ENCODE measurements around the gene IL17RE.

The IL17RE gene

DNA sequence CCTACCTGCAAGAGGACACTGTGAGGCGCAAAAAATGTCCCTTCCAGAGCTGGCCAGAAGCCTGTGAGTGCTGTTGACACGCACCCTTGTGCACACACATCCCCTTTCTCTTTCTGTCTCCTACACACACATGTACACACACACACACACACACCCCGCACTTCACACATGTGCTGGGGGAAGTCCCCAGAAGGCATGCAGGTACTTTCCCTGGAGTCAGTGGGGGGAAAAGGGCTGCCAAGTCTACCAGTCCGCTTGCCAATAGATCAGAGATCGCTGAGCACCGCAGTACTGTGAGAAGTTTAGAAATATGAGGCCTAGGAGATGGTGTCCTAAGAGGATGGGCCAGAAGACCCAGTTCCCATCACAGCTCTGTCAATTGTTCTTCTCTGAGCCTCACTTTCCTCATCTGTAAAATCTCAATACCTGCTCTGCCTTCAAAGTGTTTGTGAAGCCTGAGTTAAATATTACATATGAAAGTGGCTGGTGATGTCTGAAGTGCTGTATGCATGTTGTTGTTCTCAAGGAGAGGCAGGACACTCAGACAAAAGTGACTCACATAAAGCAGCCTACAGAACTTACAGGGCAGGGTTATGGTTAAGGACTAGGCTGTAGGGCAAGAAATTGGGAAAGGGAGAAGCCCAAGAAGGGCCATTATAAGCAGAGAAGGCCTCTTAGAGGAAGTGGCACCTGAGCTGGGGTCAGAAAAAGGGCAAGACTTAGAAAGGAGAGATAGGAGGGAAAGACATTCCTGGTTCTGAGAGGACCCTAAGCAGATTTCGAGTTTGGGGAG lies 6.8 kb downstream of the IL17RE start:
- DNase-seq: no peak

DNA sequence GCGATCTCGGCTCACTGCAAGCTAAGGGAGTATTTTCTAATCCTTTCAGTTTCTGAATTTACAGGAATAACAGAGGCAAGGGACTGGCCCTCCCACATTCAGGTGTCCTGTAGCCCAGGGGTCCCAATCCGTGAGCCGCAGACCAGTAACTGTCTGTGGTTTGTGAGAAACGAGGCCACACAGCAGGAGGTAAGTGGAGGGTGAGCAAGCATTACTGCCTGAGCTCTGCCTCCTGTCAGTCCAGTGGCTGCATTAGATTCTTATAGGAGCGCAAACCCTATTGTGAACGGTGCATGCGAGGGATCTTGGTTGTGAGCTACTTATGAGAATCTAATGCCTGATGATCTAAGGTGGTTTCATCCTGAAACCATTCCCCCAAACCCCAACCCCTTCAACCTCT lies 9.2 kb downstream of the IL17RE start:
- DNase-seq: no peak

DNA sequence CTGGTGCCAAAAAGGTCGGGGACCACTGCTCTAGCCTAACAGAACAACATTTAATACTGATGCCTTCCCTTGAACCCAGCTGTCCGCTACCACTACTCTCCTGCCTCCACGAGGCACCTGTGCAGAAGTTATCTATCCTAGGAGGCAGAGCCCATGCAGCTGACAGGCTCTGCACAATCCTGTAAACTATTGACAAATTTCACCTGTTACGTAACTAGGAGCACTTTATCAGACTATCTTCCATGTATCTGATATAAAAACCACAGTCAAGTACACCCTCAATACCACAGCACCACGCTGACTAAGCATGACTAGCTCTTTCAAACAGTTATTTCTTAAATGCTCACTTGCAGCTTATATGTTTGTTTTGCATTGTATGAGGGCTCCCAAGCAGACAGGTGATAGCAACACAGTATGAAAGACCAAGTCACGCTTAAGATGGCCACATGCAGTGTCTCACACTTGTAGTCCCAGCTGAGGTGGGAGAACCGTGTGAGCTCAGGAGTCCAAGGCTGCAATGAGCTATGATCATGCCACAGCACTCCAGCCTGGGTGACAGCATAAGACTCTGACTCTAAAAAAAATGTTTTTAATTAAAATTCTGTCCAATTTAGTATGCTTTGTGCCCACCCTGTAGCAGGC lies 9.8 kb downstream of the IL17RE start:
- no peak for DNase-seq

DNA sequence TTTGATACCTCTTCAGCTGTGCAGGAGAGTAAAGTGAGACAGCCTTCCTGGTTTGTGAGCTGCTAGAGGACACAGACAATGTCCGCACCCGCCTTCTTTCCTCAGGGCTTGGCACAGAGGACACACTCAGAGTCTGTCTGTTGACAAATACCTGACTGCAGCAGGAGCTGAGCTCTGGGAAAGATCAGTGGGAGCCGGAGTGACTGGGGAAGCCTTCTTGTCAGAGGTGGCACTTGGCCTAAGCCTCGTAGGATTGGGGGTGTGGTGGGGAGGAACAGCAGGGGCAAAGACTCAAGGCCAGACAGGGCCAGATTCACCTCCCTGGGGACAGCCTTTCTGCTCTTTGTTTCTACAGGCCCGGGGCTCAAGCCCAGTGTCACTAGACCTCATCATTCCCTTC lies 11.0 kb downstream of the IL17RE start:
- no peak for DNase-seq

DNA sequence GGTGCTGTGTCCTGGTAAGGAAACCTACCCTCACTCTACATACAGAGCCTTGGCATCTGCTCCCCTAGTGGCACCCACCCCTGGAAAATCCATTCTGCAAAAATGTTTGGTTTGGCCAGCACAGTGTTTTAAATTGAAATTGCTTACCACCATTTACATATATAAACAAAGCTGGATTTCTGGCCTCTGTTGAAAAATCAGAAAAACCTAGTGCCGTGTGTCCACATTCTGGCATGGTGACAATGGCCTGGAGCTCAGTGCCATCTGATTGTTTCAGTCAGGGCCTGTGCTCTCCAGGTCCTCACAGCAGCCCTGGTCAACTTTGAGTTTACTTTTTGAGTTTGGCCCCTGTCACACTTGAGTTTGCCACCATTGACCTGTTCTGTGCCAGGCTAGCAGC lies 11.4 kb downstream of the IL17RE start:
- no peak for DNase-seq

DNA sequence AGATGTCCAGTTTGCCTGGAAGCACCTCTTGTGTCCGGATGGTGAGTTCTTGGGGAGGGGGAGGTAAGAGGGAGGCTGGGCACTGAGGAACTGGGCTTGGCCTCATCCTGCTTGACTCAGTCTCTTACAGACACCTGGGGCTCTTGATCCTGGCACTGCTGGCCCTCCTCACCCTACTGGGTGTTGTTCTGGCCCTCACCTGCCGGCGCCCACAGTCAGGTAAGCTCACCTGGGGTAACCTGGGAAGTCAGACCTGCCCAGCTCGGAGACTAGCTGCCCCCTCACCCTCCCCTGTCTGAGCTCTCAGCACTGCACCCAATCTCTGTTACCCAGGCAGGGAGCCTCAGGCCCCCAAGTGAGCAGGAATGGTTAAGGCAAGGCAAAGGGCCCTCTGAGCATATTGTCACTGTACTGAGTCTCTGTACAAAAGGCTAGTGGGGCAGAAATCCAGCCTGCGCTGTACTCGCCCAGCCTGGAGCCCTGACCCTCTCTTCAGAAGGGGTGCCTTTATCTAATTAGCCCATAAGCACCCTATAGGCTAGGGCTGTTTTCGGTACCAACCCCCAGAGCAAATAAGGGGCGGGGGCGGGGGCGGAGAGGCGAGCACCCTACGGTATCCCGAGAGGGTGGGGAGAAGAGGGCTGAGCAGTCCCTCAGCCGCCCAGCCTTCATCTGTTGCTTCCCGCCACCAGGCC lies 12.1 kb downstream of the IL17RE start:
- DNase-seq: peak; percentile 28

DNA sequence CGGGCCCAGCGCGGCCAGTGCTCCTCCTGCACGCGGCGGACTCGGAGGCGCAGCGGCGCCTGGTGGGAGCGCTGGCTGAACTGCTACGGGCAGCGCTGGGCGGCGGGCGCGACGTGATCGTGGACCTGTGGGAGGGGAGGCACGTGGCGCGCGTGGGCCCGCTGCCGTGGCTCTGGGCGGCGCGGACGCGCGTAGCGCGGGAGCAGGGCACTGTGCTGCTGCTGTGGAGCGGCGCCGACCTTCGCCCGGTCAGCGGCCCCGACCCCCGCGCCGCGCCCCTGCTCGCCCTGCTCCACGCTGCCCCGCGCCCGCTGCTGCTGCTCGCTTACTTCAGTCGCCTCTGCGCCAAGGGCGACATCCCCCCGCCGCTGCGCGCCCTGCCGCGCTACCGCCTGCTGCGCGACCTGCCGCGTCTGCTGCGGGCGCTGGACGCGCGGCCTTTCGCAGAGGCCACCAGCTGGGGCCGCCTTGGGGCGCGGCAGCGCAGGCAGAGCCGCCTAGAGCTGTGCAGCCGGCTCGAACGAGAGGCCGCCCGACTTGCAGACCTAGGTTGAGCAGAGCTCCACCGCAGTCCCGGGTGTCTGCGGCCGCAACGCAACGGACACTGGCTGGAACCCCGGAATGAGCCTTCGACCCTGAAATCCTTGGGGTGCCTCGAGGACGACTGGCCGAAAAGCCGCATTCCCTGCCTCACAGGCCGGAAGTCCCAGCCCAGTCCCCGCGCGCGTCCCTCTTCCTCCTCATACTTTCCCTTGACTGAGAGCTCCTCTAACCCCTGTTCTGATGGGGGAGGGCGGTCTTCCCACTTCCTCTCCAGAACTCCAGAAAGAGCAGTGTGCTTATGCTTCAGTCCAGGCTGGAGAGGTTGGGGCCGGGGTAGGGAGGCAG lies 12.8 kb downstream of the IL17RE start:
- DNase-seq: peak; percentile 9

DNA sequence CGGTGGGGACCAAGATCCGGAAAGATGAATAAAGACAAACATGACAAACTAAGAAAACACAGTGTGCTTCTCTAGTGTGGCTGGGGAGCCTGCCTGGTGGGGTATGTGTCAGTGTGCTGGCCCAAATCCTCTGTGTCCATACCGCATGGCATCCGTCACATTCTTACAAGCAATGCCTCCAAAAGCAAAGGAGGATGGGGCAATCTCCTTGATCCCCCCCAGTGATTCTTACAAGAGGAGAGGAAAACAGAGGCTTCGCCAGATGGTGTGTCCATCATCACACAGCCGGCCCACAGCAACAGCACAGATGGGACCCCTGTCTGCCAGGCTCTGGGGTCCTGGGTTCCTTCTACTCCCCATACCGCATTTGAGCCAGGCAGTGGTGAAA lies 13.7 kb downstream of the IL17RE start:
- no peak for DNase-seq

DNA sequence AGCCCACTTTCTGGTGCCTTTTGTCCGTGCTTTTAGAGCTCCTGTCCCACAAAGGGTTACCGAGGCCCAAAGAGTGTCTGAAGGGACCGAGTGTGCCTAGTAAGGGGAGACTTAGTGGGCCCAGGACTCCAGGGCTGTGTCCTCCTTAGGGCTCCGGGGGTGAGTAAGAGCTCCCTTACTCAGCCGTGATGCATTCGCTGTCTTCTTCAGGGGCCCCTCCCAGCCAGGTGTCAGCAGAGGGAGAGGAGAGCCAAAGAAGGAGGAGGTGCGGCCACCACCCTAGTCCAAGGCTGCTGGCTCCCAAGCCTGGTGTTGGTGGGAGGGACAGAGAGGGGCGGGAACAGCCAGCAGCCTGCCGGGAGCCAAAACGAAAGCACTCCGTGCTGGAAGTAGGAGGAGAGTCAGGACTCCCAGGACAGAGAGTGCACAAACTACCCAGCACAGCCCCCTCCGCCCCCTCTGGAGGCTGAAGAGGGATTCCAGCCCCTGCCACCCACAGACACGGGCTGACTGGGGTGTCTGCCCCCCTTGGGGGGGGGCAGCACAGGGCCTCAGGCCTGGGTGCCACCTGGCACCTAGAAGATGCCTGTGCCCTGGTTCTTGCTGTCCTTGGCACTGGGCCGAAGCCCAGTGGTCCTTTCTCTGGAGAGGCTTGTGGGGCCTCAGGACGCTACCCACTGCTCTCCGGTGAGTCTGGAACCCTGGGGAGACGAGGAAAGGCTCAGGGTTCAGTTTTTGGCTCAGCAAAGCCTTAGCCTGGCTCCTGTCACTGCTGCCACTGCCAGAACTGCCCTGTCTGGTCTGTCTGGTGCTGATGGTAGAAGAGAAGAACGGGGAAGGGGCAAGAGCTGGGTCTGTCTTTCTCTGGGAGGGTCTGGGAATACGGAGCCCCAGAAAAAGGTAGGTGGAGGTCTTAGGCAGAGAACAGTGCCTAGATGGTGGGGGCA lies 14.4 kb downstream of the IL17RE start, which contains the start of gene IL17RC:
Gene IL17RC, plus strand, starts transcription at position 365 of the 947 bp plus-strand sequence. Its CDS starts 218 bp downstream, at position 583.
- peak; percentile 69 for DNase-seq

DNA sequence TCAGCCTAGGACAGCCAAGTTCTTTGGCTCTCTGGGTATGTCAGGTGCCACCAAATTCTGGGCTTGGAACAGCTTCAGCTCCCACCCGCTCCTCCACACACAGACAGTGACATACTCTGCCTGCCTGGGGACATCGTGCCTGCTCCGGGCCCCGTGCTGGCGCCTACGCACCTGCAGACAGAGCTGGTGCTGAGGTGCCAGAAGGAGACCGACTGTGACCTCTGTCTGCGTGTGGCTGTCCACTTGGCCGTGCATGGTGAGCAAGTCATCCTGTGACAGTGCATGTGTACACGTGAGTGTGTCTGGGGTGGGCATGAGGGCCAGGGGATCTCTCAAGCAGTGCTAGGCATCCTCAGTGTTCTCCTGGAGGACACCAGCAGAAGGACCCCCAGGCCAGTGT lies 15.2 kb downstream of the IL17RE start:
- no peak for DNase-seq

DNA sequence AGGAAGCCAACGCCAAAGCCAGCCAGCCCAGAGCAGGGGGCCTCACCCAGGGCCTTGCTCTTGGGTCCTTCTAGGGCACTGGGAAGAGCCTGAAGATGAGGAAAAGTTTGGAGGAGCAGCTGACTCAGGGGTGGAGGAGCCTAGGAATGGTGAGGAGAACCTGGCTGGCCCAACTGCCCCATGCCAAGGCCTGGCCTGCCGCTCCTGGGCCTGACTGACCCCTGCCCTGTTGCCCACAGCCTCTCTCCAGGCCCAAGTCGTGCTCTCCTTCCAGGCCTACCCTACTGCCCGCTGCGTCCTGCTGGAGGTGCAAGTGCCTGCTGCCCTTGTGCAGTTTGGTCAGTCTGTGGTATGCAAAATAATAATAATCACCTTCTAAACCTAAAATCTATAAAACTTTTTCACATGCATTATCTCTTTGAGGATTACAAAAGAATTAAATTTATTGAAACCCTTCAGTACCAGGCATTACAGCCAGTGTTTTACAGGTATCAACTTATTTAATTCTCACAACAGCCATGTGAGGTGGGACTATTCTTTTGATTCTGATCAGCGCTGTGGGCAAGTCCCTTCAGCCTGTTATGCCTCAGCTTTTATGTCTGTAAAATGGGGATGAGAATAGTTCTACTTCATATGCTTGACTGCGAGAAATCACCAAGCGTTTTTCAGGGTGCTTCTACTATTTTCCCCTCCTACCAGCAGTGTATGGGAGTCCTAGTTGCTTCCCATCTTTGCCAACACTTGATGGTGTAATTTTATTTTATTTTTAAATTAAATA lies 15.8 kb downstream of the IL17RE start:
- no peak for DNase-seq

DNA sequence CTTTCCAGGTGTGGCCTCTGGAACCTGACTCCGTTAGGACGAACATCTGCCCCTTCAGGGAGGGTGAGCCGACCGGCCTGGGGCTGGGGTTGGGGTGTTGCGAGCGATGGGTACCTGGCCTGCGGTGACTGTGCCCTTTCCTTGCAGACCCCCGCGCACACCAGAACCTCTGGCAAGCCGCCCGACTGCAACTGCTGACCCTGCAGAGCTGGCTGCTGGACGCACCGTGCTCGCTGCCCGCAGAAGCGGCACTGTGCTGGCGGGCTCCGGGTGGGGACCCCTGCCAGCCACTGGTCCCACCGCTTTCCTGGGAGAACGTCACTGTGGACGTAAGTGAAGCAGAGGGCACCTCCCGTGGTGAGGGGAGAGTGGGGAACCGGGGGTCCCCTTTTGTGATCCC lies 25.5 kb downstream of the IL17RE start:
- DNase-seq: no peak

DNA sequence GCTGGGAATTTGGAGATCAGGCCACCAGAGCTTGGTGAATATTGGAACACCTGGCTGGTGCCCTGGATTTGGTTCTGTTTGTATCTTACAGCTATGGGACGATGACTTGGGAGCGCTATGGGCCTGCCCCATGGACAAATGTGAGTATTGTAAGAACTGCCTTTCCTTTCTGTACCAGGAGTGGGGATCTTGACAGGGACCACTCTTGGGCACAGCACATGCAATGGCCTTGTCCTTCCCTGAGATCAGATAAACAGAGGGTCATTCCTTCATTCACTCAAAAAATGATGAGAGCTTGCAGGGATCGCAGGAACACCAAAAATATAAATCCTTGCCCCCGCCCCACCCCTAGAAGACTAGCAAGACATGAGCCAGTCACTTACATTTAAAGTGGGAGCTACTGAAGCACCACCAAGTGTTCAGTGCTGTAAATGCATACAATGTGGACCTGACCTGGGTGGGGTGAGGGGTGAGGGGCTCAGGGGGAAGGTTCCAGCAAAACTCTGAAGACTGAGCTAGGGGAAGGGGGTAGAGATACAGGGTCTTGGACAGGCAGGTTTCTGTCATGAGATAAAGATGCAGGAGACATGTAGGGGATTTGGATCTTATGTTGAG lies 28.3 kb downstream of the IL17RE start:
- DNase-seq: no peak

DNA sequence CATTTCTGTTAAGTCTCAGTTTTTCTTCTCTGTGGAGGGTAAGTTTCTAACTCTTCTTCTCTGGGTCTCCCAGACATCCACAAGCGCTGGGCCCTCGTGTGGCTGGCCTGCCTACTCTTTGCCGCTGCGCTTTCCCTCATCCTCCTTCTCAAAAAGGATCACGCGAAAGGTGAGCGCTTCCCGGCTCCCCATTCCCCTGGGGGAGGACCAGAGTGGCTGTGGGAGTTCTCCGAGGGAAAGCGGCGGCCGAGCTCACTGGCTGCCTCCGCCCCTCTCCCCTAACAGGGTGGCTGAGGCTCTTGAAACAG lies 29.8 kb downstream of the IL17RE start:
- no peak for DNase-seq

DNA sequence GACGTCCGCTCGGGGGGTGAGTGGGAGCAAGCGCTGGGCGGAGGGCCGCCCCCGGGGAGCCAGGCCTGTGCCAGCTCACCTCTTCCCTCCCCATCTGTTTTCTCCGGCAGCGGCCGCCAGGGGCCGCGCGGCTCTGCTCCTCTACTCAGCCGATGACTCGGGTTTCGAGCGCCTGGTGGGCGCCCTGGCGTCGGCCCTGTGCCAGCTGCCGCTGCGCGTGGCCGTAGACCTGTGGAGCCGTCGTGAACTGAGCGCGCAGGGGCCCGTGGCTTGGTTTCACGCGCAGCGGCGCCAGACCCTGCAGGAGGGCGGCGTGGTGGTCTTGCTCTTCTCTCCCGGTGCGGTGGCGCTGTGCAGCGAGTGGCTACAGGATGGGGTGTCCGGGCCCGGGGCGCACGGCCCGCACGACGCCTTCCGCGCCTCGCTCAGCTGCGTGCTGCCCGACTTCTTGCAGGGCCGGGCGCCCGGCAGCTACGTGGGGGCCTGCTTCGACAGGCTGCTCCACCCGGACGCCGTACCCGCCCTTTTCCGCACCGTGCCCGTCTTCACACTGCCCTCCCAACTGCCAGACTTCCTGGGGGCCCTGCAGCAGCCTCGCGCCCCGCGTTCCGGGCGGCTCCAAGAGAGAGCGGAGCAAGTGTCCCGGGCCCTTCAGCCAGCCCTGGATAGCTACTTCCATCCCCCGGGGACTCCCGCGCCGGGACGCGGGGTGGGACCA lies 30.4 kb downstream of the IL17RE start:
- DNase-seq: peak; percentile 39

DNA sequence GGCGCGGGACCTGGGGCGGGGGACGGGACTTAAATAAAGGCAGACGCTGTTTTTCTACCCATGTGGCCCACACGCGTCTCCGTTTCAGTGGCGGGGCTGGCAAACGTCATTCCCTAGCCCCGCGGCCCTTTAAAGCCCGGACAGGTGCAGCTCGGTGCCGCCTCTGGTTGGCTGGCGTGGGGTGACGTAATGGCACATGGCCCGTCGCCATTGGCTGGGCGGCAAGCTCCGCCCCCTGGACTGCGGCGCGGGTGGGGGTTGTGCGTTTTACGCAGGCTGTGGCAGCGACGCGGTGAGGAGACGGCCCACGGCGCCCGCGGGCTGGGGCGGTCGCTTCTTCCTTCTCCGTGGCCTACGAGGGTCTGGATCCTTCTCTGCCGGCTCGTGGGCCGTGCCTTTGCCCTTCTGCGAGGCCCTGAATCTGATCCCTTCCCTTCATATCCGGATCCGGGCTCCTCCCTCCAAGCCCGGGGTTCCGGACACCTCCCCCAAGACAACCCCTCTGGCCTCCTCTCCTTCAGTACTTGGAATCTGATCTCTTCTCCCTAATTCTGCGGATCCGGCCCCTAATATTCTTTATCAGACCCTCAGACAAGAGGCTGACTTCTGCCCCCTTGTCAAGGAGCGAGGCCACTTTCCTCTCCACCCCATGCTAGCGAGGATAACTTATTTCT lies 31.1 kb downstream of the IL17RE start, which contains the start of gene CRELD1:
Gene CRELD1, plus strand, starts transcription at position 274 of the 674 bp plus-strand sequence. CDS start 605 bp downstream, outside the sequence.
- DNase-seq: peak; percentile 82

DNA sequence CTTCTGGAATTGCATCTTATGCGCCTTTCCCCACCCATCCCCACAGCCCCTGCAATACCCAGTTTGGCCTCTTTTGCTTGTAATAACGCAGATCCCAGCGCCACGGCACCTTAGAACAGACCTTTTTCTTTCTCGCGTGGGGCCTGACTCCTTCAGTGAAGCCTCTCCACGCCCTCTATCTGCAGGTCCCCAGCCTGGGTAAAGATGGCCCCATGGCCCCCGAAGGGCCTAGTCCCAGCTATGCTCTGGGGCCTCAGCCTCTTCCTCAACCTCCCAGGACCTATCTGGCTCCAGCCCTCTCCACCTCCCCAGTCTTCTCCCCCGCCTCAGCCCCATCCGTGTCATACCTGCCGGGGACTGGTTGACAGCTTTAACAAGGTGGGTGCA lies 31.6 kb downstream of the IL17RE start:
- DNase-seq: no peak

DNA sequence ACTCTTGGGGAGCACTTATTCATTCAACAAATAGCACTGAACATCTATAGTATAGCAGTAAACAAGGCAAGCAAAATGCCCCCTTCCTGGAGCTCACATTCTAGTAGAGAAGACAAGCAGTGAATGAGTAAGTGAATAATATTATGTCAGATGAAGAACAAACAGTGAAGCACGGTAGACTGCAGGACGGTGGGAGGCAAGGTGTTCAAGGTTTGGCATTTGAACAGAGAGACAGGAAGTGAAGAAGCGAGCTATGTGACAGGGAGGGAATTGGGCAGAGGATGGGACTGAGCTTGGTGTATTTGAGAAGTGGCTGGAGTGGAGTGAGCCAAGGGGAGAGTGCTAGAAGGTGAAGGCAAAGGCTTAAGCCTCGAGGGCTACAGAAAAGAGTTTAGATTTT lies 32.3 kb downstream of the IL17RE start:
- no peak for DNase-seq

DNA sequence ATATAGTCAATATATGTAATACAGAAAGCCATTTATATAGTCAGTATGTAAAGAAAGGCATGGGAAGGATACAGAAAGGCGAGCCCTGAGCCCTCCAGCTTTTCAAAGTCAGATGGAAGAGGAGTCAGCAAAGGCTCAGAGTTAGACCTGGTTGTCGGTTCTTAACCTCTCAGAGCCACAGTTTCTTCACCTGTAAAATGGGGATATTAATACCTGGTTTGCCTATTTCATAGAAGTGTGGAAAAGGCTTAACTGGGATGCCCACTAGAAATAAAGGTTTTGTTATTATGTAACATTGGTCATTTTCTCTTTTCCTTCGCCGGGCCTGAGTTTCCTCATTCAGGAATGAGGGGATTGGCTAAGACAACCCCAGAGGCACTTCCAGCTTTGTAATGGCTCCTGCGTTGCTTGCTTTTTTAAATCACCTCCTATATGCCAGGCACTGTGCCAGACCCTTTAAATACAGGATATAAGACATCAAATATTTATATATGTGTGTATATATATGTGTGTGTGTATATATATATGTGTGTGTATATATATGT lies 33.4 kb downstream of the IL17RE start:
- no peak for DNase-seq
